Measurements from ENCODE around the gene F2RL3. TPM values are rescaled to one million over a fixed set of nuclear protein-coding genes. Genes with fewer than 3 reads are reported as not detected.
A peak's percentile ranks its signal among the peaks of the same experiment; 100 is the strongest.

F2RL3 gene
- total and polyA plus RNA-seq, 9 of the 15 experiments (the other 6 are each of a cell fraction or from before 2014, with no cell fraction given) = 1.4 to 27.6 (median 11.9) TPM

- TF ChIP-seq GABPA (tag; conservative IDR thresholded peaks at IDR 0.05; ENCODE audit: low read depth) = 0 out of 2 replicates have a peak, but pooled peaks have one; percentile 25
- peak; percentile 41; the same call in 1 of the 2 replicates for TF ChIP-seq BHLHE40 (IDR thresholded peaks at IDR 0.05; ENCODE audit: low read length)
- no peak for TF ChIP-seq ZNF589 (CRISPR knock-in tag; IDR thresholded peaks at IDR 0.05; ENCODE audit: low read depth)
- TF ChIP-seq PML (IDR thresholded peaks at IDR 0.05; ENCODE audit: low read length) = no peak
- no peak for TF ChIP-seq MCM7 (IDR thresholded peaks at IDR 0.05)
- TF ChIP-seq CBFA2T2 (conservative IDR thresholded peaks at IDR 0.05) = no peak
- TF ChIP-seq, protein P1, sequence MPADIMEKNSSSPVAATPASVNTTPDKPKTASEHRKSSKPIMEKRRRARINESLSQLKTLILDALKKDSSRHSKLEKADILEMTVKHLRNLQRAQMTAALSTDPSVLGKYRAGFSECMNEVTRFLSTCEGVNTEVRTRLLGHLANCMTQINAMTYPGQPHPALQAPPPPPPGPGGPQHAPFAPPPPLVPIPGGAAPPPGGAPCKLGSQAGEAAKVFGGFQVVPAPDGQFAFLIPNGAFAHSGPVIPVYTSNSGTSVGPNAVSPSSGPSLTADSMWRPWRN (IDR thresholded peaks at IDR 0.05; ENCODE audit: low read depth) = no peak
- peak; percentile 98 for TF ChIP-seq ZBTB1 (CRISPR knock-in tag; IDR thresholded peaks at IDR 0.05; ENCODE audit: borderline replicate concordance, low read depth)
- TF ChIP-seq ZNF79 (CRISPR knock-in tag; IDR thresholded peaks at IDR 0.05; ENCODE audit: low read depth) = no peak
- TF ChIP-seq KAT7 (CRISPR knock-in tag; IDR thresholded peaks at IDR 0.05; ENCODE audit: borderline replicate concordance) = no peak
- peak; percentile 82 for TF ChIP-seq CREM (IDR thresholded peaks at IDR 0.05; ENCODE audit: low read depth)
- TF ChIP-seq BRD4 (IDR thresholded peaks at IDR 0.05) = no peak
- no peak for TF ChIP-seq ZNF184 (CRISPR knock-in tag; IDR thresholded peaks at IDR 0.05)
- TF ChIP-seq EZH2 (IDR thresholded peaks at IDR 0.05; ENCODE audit: borderline replicate concordance, low read depth, low read length) = no peak
- no peak for TF ChIP-seq SREBF2 (CRISPR knock-in tag; IDR thresholded peaks at IDR 0.05)
- TF ChIP-seq ZNF408 (CRISPR knock-in tag; IDR thresholded peaks at IDR 0.05; ENCODE audit: low read depth) = no peak
- TF ChIP-seq ZKSCAN3 (CRISPR knock-in tag; IDR thresholded peaks at IDR 0.05) = no peak
- TF ChIP-seq CC2D1A (IDR thresholded peaks at IDR 0.05) = no peak
- TF ChIP-seq SRSF9 (IDR thresholded peaks at IDR 0.05; ENCODE audit: borderline replicate concordance, low read depth, low read length) = no peak
- TF ChIP-seq SMAD4 (CRISPR knock-in tag; conservative IDR thresholded peaks at IDR 0.05) = peak; percentile 40; the same call in 1 of the 2 replicates
- 0 out of 2 replicates have a peak, but pooled peaks have one; percentile 45 for TF ChIP-seq NR3C1 (CRISPR knock-in tag; IDR thresholded peaks at IDR 0.05)
- peak; percentile 16; the same call in 1 of the 2 replicates for TF ChIP-seq E2F3 (CRISPR knock-in tag; IDR thresholded peaks at IDR 0.05)
- no peak for TF ChIP-seq ZNF695 (CRISPR knock-in tag; IDR thresholded peaks at IDR 0.05)
- no peak for TF ChIP-seq TEAD4 (IDR thresholded peaks at IDR 0.05; ENCODE audit: low read length)
- TF ChIP-seq TEAD4 (CRISPR knock-in tag; IDR thresholded peaks at IDR 0.05; ENCODE audit: borderline replicate concordance) = peak; percentile 62; the same call in 1 of the 2 replicates
- peak; percentile 68 for TF ChIP-seq PHF20 (IDR thresholded peaks at IDR 0.05; ENCODE audit: partially characterized antibody)
- no peak for TF ChIP-seq ZNF23 (CRISPR knock-in tag; IDR thresholded peaks at IDR 0.05)
- TF ChIP-seq POLR2G (IDR thresholded peaks at IDR 0.05; ENCODE audit: low read depth, low read length) = peak; percentile 94
- TF ChIP-seq ZNF77 (CRISPR knock-in tag; IDR thresholded peaks at IDR 0.05) = no peak
- peak; percentile 86 for TF ChIP-seq ZBTB17 (CRISPR knock-in tag; IDR thresholded peaks at IDR 0.05)
- peak; percentile 61; the same call in 1 of the 2 replicates for TF ChIP-seq GATAD2A (IDR thresholded peaks at IDR 0.05)
- peak; percentile 62 to 69; a peak in 3 of 4 replicates for TF ChIP-seq NONO (IDR thresholded peaks at IDR 0.05; ENCODE audit: low read depth in 2 of 2, low read length in 1 of 2)
- no peak for TF ChIP-seq FOXJ2 (tag; IDR thresholded peaks at IDR 0.05)
These were observed 8.4 kb downstream of the F2RL3 start (continued) for GRCh38 chr19:16897029-16897855.
